ENCODE data around the gene NUDT3.

GRCh38 chr6:34231566-34232336, 160.7 kb downstream of the NUDT3 start:
- TF ChIP-seq CTCF (IDR thresholded peaks at IDR 0.05) (no peak), POLR2A (IDR thresholded peaks at IDR 0.05) (no peak)
